MCF 10A (cell line): ENCODE data around the gene KLHDC10. TPM values are rescaled to one million over a fixed set of nuclear protein-coding genes. Genes with fewer than 3 reads are reported as not detected.
"Not testable (repeated sequence)": the region's sequence is repeated elsewhere in the genome, so short reads cannot be mapped to it uniquely, and the experiment has no call there.

Source experiments
- BruUV-seq: library from RNA; stranded (reverse); fragments of 400-500 nt; replicated peaks from 2 replicates; lab custom pipeline; 2021; lab: Mats Ljungman, UMichigan
- CTCF ChIA-PET: fragments of 300-600 bp; sonication (Branson Sonifier 250); formaldehyde crosslinking; extraction: SDS; loops from one replicate; lab custom pipeline; 2021; ENCODE audit warnings: antibody characterized with exemption, inconsistent platforms; lab: Yijun Ruan, JAX
- POLR2A ChIA-PET: fragments of 300-600, 350-650 bp; sonication (Branson Sonifier 250); formaldehyde crosslinking; extraction: SDS; loops from one replicate; lab custom pipeline; 2020; ENCODE audit warnings: antibody characterized with exemption, inconsistent platforms; lab: Yijun Ruan, JAX
- DNase-seq: peaks from one replicate; pipeline ENCODE4 v3.0.0-alpha.2; 2018; ENCODE audit not compliant: unreplicated experiment
- H3K27ac Mint-ChIP-seq: one replicate; pipeline ENCODE4 v1.8.0; 2022; ENCODE audit warnings: mild to moderate bottlenecking, low read depth, mixed read lengths; ENCODE audit not compliant: unreplicated experiment
- H3K27me3 Mint-ChIP-seq: one replicate; pipeline ENCODE4 v1.8.0; 2022; ENCODE audit warnings: mixed read lengths; ENCODE audit not compliant: insufficient read depth, unreplicated experiment
- H3K36me3 Mint-ChIP-seq: one replicate; pipeline ENCODE4 v1.8.0; 2022; ENCODE audit warnings: mild to moderate bottlenecking, moderate library complexity, mixed read lengths; ENCODE audit not compliant: insufficient read depth, unreplicated experiment
- H3K4me1 Mint-ChIP-seq: one replicate; pipeline ENCODE4 v1.8.0; 2022; ENCODE audit warnings: mixed read lengths; ENCODE audit not compliant: insufficient read depth, unreplicated experiment
- H3K4me3 Mint-ChIP-seq: one replicate; pipeline ENCODE4 v1.8.0; 2022; ENCODE audit warnings: mild to moderate bottlenecking, moderate library complexity, mixed read lengths; ENCODE audit not compliant: unreplicated experiment
- H3K9me3 Mint-ChIP-seq: one replicate; pipeline ENCODE4 v1.8.0; 2022; ENCODE audit warnings: mixed read lengths; ENCODE audit not compliant: unreplicated experiment
- CTCF ChIP-seq: fragments of 200-600 bp; IDR thresholded peaks from one replicate; pipeline ENCODE4 v1.8.0; 2022; ENCODE audit warnings: antibody characterized with exemption, mild to moderate bottlenecking; ENCODE audit not compliant: unreplicated experiment
- intact Hi-C: fragments of 100-400 bp; cut with micrococcal nuclease; formaldehyde crosslinking; loops from 2 replicates; pipeline ENCODE4 v1.14.1; 2022
- total RNA-seq: library from RNA; stranded (reverse); gene quantifications from 2 replicates; pipeline ENCODE4 v1.2.3, GENCODE V29; 2022

KLHDC10 gene
- total RNA-seq, 1 experiment from 2014 or later = 25.8 TPM

GRCh38 chr7:130182990-130183389, 112.7 kb downstream of the KLHDC10 start:
- no peak for DNase-seq
- intact Hi-C loops = no loop called here
- BruUV-seq = no TSS peak
- no peak overlapping the region for H3K4me3 Mint-ChIP-seq
- H3K4me1 Mint-ChIP-seq = peaks cover 7% of the 10 kb centered on the region
- H3K27me3 Mint-ChIP-seq = no peaks in the 10 kb centered on the region
- no peak overlapping the region for H3K27ac Mint-ChIP-seq
- no peaks in the 10 kb centered on the region for H3K9me3 Mint-ChIP-seq
- H3K36me3 Mint-ChIP-seq = peaks cover 70% of the 10 kb centered on the region
- TF ChIP-seq CTCF = no peak
- POLR2A ChIA-PET = interaction anchor here (0.8 to 2.1 kb wide), 4 partner anchors 19 to 149 kb away, joined by 3 to 7 read pairs (median 4); partner anchors contain the start of gene TMEM209
- CTCF ChIA-PET = interaction anchor here (0.6 to 1.1 kb wide), 2 partner anchors 95 to 111 kb away, joined by 3 to 4 read pairs; no protein-coding TSS in a partner anchor

- H3K9me3 Mint-ChIP-seq, H3K4me3 Mint-ChIP-seq, H3K4me1 Mint-ChIP-seq, H3K27ac Mint-ChIP-seq, BruUV-seq, DNase-seq, H3K27me3 Mint-ChIP-seq, intact Hi-C loops: not testable (repeated sequence)
- ChIA-PET CTCF (interaction anchor here (0.6 kb wide), 1 partner anchor 334 kb away, joined by 3 read pairs; no protein-coding TSS in a partner anchor), POLR2A (interaction anchor here (0.7 to 1.0 kb wide), 2 partner anchors 20 to 163 kb away, joined by 3 read pairs; partner anchors contain the start of gene TMEM209)
- peaks cover 69% of the 10 kb centered on the region for H3K36me3 Mint-ChIP-seq
Observed at GRCh38 chr7:130184349-130184748, 114.0 kb downstream of the KLHDC10 start.

Other genes with a start within 250 kb of the KLHDC10 start
- 128 and 130 TPM in 2 replicates for gene UBE2H, start 117.6 kb upstream of the KLHDC10 start, total RNA-seq
- 20.9 and 24.2 TPM in 2 replicates for gene ZC3HC1, start 19.2 kb upstream of the KLHDC10 start, total RNA-seq
- gene TMEM209, start 134.9 kb downstream of the KLHDC10 start, total RNA-seq = 38.3 and 45.3 TPM in 2 replicates
- not detected in 2 replicates for gene SSMEM1, start 137.3 kb downstream of the KLHDC10 start, total RNA-seq
- gene CPA2, start 196.3 kb downstream of the KLHDC10 start, total RNA-seq = not detected in 2 replicates
- 1.8 and 4.3 TPM in 2 replicates for gene CPA4, start 222.6 kb downstream of the KLHDC10 start, total RNA-seq